GM08714 (cell line): ENCODE measurements around the gene CLEC2D.

ENCODE experiments used
- H3K4me3 ChIP-seq: fragments of 200-500 bp; sonication (Bioruptor generic); 2 replicates; pipeline ENCODE4 v1.5.1; 2014; ENCODE audit warnings: mild to moderate bottlenecking, low read length, inconsistent platforms
- ZNF274 ChIP-seq: IDR thresholded peaks from 2 replicates; pipeline ENCODE4 v1.6.1; 2012; ENCODE audit warnings: mild to moderate bottlenecking, low read depth, low read length

The CLEC2D gene

DNA sequence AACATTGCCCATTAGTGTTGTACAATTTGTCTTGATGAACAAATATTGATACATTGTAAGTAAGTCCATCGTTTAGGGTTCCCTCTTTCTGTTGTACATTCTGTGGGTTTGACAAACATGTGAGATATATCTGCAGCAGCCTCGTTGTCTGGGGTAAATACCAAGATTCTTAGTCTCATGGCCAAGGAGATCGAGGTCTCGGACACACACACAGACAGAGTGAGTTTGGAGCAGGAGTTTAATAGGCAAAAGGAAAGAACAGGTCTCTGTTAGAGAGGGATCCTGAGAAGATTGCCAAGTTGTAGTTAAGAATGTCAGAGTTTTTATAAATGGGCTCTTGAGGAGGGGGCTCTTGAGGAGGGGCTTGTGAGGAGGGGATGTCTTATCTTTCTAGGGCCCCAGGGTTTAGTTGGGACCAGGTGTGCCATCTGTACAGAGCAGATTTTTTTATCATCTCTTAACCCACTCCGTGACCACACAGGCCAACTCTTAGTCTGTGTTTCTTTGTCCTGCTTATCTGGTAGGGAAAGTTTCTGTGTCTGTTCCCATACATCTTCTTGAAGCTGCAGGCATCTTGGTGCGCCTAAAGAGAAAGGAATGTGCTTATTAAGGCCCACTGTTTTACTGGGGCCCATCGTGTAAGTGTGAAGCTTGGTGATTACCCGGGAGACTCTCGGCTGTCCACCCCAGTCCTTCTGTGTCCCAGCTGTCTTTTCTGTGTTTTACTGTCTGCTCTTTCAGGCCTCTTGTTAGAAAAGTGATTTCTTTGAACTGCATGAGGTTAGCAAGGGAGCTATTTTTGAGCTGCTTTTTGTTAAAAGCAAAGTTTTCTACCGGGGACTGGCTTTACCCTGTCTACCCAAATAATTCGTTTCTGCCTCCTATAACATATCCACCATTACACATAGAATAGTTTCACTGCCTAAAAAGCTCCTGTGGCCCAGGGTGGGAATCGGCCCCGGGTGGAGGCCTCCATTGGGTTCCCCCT lies 22.4 kb upstream of the CLEC2D start:
- peak overlapping the region; percentile 81; the same call in 1 of the 2 replicates for H3K4me3 ChIP-seq
- no peak for TF ChIP-seq ZNF274

DNA sequence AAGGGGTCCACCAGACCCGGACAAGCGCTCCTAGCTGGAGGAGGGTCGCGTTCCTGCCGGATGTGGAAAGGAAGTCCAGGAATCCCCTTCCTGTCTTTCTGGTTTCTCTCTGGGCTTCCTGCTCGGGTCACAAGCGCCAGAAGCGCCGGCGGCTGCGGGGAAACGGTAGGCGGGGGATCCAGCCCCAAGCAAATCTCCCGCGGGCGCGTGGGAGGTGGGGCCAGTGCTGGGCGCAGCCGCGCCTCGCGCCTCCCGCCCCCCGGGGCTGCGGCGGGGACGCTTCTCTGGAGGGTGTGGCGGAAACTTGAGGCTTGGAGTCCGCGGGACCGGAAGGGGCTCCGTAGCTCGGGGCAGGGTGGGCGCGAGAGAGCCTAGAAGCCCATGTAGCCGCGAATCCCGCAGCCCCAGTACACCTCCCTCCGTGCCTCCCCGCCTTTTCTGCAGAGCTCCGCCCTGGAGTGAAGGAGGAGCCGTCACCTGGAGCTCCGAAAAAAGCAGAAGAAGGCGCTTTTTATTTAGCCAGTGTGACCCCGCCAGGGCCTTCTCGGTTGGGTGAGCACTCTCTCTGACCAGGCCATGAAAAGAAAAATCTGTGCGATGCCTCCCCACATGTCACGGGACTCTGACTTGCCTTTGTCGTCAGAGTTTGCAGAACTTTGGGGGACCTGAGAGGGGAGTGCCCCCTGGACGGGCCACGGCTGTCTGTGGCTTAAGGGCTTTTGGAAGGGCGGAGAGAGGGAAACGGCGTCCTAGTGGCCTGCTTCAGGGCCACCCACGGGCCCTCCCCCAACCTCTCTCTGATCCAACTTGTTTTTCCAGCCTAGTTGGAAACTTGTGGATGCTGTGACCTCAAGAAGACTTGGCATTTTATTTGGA lies 21.4 kb upstream of the CLEC2D start:
- no peak for TF ChIP-seq ZNF274

DNA sequence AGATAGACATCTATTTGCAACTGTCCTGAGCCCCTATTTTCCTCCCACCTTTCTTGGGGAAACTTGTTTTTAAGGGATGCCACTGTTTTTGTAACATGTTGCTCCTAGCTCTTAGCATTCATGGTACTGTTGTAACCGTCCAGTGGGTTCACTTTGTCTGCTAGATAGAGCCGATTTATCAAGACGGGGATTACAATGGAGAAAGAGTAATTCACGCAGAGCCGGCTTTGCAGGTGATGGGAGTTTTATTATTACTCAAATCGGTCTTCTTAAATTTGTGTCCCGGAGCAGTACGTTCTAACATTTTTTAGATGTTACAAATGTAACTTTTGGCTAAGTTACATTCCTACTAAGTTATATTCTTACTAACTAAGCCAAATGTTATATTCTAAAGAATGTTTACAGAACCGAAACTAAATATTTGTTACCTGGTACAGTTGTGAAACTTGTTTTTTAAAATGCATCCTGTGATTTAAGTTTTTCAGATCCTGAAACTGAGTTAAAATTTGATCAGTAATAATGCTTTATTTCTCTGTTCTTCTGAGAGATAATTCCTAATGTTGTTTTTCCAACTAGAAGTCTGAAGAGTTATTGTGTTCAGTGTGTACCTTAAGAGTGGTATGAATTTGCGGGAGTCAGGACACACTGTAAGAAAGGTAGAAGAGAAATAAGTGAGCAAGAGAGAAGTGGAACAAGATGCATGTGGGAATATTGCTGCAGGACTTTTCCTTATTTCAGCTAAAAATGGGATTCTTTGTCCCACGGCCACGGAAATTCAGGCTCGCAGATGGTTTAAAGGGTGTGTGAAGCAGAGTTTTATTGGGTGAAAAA lies 20.6 kb upstream of the CLEC2D start:
- H3K4me3 ChIP-seq, result peak overlapping the region; percentile 81
- no peak for TF ChIP-seq ZNF274

More for the DNA sequence above, 21.4 kb upstream of the CLEC2D start:
- H3K4me3 ChIP-seq, result peak overlapping the region; percentile 81

DNA sequence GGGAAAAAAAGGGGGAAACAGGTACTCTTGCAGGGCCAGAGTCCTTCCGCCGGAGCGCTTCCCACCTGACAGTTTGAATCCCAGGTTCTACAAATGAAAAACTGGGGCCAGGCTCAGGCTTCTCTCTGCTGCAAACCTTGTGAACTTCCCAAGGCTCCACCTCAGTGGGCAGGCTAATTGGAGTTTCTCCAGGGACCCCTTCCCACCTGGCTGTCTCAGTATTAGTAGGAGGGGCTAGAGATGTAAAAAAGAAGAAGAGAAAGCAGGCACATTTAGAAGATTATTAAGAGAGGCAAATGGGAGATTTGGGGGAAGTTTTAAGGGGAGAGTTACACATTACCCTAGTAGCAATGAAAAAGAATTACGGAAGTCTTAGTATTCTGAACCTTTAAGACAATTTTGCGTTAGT lies 20.0 kb upstream of the CLEC2D start:
- peak overlapping the region; percentile 81 for H3K4me3 ChIP-seq
- no peak for TF ChIP-seq ZNF274

DNA sequence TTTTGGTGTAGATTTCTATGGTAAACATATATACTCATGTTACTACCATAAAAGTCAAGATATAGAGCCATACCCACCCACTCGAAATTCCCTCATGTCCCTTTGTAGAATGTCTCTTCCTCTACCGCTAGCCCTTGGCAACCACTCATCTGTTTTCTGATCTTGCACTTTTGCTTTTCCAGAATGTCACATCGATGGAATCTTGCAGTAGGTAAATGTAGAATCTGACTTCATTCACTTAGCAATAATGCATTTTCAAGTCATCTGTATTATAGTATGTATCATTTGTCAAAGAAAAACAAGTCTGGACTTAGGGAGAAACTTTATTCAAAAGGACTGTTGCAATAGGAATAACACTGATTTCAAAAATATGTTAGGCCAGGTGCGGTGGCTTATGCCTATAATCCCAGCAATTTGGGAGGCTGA lies 19.3 kb upstream of the CLEC2D start:
- H3K4me3 ChIP-seq, result peak overlapping the region; percentile 81
- no peak for TF ChIP-seq ZNF274

DNA sequence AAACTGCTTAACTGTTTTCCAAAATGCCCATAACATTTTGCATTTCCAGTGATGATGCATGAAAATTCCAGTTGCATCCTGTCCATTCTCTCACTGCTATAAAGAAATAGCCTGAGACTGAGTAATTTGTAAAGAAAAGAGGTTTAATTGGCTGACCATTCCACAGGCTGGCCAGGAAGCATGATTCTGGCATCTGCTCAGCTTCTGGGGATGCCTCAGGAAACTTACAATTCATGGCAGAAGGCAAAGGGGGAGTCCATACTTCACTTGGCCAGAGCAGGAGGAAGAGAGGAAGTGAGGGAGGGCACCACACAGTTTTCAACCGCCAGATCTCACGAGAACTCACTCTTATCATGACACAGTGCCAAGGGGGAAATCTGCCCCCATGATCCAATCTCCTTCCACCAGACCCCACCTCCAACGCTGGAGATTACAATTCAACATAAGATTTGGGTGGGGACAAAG lies 18.2 kb upstream of the CLEC2D start:
- H3K4me3 ChIP-seq, result peak overlapping the region; percentile 31; the same call in 1 of the 2 replicates
- no peak for TF ChIP-seq ZNF274

DNA sequence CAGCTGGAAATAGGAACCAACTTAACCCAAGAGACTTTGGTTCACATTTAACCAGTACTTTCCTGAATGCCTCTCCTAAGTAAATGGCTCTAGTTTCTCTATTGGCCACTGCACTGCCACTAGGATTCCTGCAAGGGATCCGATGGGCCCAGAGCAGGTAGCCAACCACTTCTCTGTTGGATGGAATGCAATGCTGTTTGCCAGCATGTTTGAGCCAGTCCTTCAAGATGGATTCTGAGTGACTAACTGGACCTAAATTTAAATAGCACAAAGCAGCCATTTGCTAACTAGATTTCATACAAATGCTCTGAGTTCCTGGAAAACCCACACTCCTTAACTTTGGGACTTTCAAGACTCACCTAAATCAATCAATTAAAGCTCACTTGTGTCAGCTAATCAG lies 9.5 kb upstream of the CLEC2D start:
- no peak for TF ChIP-seq ZNF274
- H3K4me3 ChIP-seq, result no peak overlapping the region

DNA sequence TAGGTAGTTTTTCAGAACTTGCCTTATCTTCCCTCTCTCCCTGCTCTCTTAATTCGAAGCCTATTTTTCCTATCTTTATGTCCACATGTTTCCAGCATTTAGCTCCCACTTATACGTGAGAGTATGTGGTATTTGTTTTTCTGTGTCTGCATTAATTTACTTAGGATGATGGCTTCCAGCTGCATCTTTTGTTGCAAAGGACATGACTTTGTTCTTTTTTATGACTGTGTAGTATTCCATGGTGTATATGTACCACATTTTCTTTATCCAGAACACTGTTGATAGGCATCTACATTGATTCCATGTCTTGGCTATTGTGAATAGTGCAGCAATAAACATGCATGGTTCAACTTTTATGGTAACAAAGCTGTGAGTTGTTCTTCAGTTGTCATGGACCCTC lies 7.8 kb upstream of the CLEC2D start:
- TF ChIP-seq ZNF274, result no peak
- no peak overlapping the region for H3K4me3 ChIP-seq

DNA sequence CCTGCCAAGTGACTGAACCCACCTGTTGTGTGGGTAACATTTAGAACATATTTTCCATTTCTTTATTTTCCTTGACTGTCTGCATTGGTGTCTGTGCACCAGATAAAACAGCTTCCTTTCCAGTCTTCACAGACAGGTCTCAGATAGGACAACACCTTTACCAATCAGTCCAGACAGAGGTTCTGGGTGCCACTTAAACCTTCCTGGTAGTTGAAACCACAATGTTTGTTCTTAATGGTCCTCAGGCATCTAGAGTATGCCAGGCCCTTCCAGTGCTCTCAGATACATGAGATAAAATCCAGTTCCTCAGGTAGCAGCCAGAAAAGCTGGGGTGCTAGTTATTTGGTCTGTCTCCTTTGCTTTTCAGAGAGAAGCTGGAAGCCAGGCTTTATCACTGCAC lies 7.0 kb upstream of the CLEC2D start:
- TF ChIP-seq ZNF274, result no peak
- H3K4me3 ChIP-seq, result no peak overlapping the region

DNA sequence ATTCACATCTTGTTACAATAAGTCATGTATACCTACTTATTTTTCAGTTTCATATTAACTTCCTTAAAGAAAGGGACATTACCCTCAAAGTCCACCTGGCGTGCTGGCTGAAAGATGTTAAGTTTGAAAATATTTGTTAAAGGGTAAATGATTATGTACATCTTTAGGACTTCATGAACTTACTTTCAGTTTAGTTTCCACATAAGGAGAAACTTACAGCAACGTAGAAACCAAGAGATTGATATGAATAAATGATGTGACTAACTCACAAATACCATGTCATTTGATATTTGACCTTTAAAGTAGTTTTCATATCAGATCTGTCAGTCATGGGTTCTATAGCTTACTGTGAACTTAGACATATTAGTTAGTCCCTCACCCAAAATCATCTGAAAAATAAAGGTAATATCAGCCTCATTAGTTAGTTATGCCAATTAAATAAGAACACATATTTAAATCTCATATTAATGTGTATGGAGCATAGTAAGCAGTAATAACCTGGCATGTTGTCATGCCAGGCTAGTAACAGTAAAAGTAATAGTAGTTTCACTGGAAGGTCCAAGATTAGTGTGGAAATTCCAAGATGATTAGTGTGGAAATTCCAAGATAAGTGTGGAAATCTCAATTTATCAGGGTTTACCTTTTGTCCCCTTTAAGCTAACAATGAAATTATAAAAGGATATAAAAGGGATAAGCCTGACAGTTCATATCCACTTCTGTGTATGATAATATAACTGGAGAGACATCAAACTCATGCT lies 1.9 kb upstream of the CLEC2D start:
- no peak for TF ChIP-seq ZNF274
- no peak overlapping the region; the same call in 1 of the 2 replicates for H3K4me3 ChIP-seq

DNA sequence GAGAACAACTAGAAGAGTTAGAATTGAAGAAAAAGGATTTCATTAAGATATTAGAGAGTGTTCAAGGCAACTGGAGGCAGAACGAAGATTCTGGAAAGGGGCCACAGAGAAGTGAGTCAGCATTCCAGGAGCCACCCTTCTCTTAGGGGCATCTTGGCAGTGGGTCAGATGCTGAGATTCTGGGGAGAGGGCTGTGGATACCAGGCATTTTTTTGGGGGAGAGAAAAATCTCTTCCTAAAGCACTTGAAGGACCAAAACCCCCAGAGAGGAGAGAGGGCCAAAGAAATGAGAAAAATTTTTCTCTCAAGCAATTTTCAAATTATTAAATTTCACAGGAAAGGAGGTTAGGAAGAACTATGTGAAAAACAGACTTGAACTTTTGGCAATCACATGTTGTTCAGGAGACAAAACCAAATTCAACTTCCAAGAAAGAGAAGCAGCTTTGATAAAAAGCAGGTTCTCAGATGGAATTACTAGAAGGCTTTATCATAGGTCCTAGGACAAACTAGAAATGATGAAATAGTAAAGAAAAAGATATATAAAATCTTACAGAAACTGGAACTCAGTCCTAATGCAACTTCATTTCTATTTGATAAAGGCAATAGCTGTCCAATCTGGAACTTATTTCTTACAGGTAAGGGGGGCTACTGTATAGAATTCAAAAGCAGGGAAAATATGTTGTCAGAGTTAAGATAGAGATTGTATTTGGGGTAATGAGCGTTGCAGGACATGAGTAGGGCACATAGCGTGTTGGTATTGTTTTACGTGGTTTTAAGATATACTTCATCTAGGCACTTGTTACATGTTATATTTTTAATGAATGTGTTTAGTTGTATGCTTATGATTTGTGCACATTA lies 1.1 kb upstream of the CLEC2D start:
- H3K4me3 ChIP-seq, result peak overlapping the region; percentile 67; the same call in 1 of the 2 replicates
- no peak for TF ChIP-seq ZNF274

DNA sequence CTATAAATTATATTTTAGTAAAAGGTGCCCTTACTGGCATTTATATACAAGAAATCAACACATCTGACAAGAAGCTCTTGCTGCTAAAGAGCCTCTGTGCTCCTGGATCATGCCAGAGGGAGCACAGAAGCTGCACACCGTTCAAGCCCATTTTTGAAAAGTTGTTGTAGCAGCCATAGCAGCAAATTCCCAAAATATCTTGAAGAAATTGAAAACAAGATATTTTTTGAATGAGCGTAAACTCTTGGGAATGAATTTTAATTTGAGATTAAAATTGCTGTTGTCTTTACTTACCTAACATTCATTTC lies 540 bp upstream of the CLEC2D start:
- no peak for TF ChIP-seq ZNF274

DNA sequence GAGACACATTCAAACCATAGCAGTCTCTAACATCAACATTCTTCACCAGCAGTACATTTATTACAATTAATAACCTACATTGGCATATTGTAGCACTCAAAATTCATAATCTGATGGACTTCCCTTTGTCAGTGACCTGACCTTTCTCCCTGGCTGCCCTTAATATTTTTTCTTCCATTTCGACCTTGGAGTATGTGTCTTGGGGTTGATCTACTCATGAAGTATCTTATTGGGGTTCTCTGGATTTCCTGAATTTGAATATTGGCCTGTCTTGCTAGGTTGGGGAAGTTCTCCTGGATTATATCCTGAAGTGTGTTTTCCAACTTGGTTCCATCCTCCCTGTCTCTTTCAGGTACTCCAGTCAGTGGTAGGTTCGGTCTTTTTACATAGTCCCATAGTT lies 2.8 kb downstream of the CLEC2D start:
- peak overlapping the region; percentile 70; the same call in 1 of the 2 replicates for H3K4me3 ChIP-seq

More for the DNA sequence above, 540 bp upstream of the CLEC2D start:
- H3K4me3 ChIP-seq, result peak overlapping the region; percentile 67; the same call in 1 of the 2 replicates
